Spleen (tissue), 11 donors: Measurements from ENCODE around the gene MAGI3. TPM values are rescaled to one million over a fixed set of nuclear protein-coding genes. Genes with fewer than 3 reads are reported as not detected.
"Not testable (repeated sequence)": the region's sequence is repeated elsewhere in the genome, so short reads cannot be mapped to it uniquely, and the experiment has no call there.

Source experiments
- DNase-seq: peaks from one replicate; pipeline ENCODE4 v3.0.0-alpha.2; 2020
- H3K27ac ChIP-seq, 8 donors: fragments of 200-600 bp; sonication (generic) in 7 of 8; 1 replicate in 4 of 8; 2 replicates in 4 of 8; pipeline versions ENCODE4 v1.5.0 to v1.8.0; 2016 to 2021; ENCODE audit warnings: inconsistent platforms in 4 of 8, mild to moderate bottlenecking in 4 of 8, moderate library complexity in 1 of 8
- H3K27me3 ChIP-seq, 7 donors: fragments of 200-600 bp; sonication (generic) in 6 of 7; replicated peaks in 1 of 7; 1 replicate in 4 of 7; 2 replicates in 3 of 7; pipeline versions ENCODE4 v1.5.0 to v1.8.0; 2016 to 2021; ENCODE audit warnings: inconsistent platforms in 3 of 7, mild to moderate bottlenecking in 1 of 7
- H3K36me3 ChIP-seq, 6 donors: fragments of 200-600 bp; sonication (generic) in 5 of 6; 1 replicate in 4 of 6; 2 replicates in 2 of 6; pipeline versions ENCODE4 v1.5.0 to v1.8.0; 2016 to 2021; ENCODE audit warnings: inconsistent platforms in 2 of 6
- H3K4me1 ChIP-seq, 6 donors: fragments of 200-600 bp; sonication (generic) in 5 of 6; 1 replicate in 3 of 6; 2 replicates in 3 of 6; pipeline versions ENCODE4 v1.5.0 to v1.8.0; 2016 to 2021; ENCODE audit warnings: inconsistent platforms in 3 of 6
- H3K4me3 ChIP-seq, 8 donors: fragments of 200-600 bp; sonication (generic) in 7 of 8; 1 replicate in 4 of 8; 2 replicates in 4 of 8; pipeline versions ENCODE4 v1.5.0 to v1.8.0; 2016 to 2021; ENCODE audit warnings: inconsistent platforms in 4 of 8, mild to moderate bottlenecking in 4 of 8, moderate library complexity in 2 of 8
- H3K9me3 ChIP-seq, 8 donors: fragments of 200-600 bp; sonication (generic) in 7 of 8; 1 replicate in 4 of 8; 2 replicates in 4 of 8; pipeline versions ENCODE4 v1.5.0 to v1.8.0; 2016 to 2021; ENCODE audit warnings: inconsistent platforms in 4 of 8
- CTCF ChIP-seq, 11 experiments: fragments of 200-600 bp in 7 of 11; fragments of 450-650 bp in 4 of 11; sonication (generic) in 4 of 11; IDR thresholded peaks in 8 of 11; conservative IDR thresholded peaks in 3 of 11; 1 replicate in 7 of 11; 2 replicates in 4 of 11; pipeline versions ENCODE4 v1.4.0 to v1.8.0; 2016 to 2021; ENCODE audit warnings: antibody characterized with exemption in 11 of 11, inconsistent platforms in 4 of 11, mild to moderate bottlenecking in 1 of 11
- POLR2A ChIP-seq, 3 donors: fragments of 450-650 bp; IDR thresholded peaks; one replicate each; pipeline ENCODE4 v1.5.1; 2017; ENCODE audit warnings: antibody characterized with exemption in 3 of 3, mild to moderate bottlenecking in 1 of 3
- POLR2AphosphoS5 ChIP-seq, 3 donors: sonication (generic); formaldehyde crosslinking; IDR thresholded peaks; one replicate each; pipeline ENCODE4 v1.5.1; 2017; ENCODE audit warnings: antibody characterized with exemption in 3 of 3
- WGBS, 5 donors: extraction: QIAGEN DNeasy Blood & Tissue Kit in 3 of 5; methylation state at CpG; one replicate each; pipeline versions ENCODE4 v1.1.5 to v1.1.7; 2013 to 2018; 5-methylcytosine and 5-hydroxymethylcytosine counted together
- intact Hi-C: fragments of 100-400 bp; cut with DNase I; formaldehyde crosslinking; loops from one replicate; pipeline ENCODE4 v1.15.0; 2023; ENCODE audit warnings: low total_unique reads
- polyA plus RNA-seq, 3 donors: library from polyadenylated mRNA; stranded (reverse); fragments of 200-250 nt; gene quantifications; one replicate each; pipeline ENCODE4 v1.2.1, GENCODE V29; 2013
- total RNA-seq, 7 donors: library from RNA; depleted of rRNA in 3 of 7; stranded (reverse); fragments of >200 nt in 3 of 7; fragmentation: NEBNext Ultra II Directional in 4 of 7; extraction: Animal tissue kit (Norgen Biotek cat#: 25700) in 4 of 7; gene quantifications; one replicate each; pipeline versions ENCODE4 v1.1.0 to v1.2.1, GENCODE V29; 2016 to 2021
- donor health status: healthy with polysubstance abuse.
- donor health status: DM: no; HTN: no; CAD: no; lungs with moderate emphysema.
- donor health status: DM: no; HTN: no; CAD: no.
- donor health status: Bipolar disorder and iron deficiency.
- donor health status: healthy.
- donor health status: DM: no; HTN: no; CAD: no.
- donor health status: DM: yes; HTN: yes; CAD: no.

The MAGI3 gene
- total and polyA plus RNA-seq, 10 donors = 0.74 to 16.3 (median 9.9) TPM

- Histone ChIP-seq H3K27me3 (no peaks in the 10 kb centered on the region), H3K9me3 (peaks cover 3 to 79% (median 53%) of the 10 kb centered on the region in 8 donors), H3K4me1 (no peaks in the 10 kb centered on the region), H3K36me3 (no peaks in the 10 kb centered on the region), H3K27ac (no peak overlapping the region), H3K4me3 (no peak overlapping the region)
- TF ChIP-seq POLR2AphosphoS5 (IDR thresholded peaks at IDR 0.05) (no peak), POLR2A (IDR thresholded peaks at IDR 0.05) (no peak), CTCF (IDR thresholded peaks at IDR 0.05 in 8 of 11, conservative IDR thresholded peaks at IDR 0.05 in 3 of 11) (no peak)
- DNase-seq = no peak
- intact Hi-C loops = no loop called here
- 60 to 94% (median 87%) methylated on average over 3 of the region's 3 CpGs for WGBS, 5 donors
These were observed 103.2 kb downstream of the MAGI3 start for GRCh38 chr1:113493533-113493932.

GRCh38 chr1:113505357-113505756 is 115.0 kb downstream of the MAGI3 start:
- Histone ChIP-seq H3K36me3 (no peaks in the 10 kb centered on the region), H3K27me3 (no peaks in the 10 kb centered on the region), H3K9me3 (peaks cover 0 to 6% (median under 1%) of the 10 kb centered on the region in 8 donors), H3K4me3 (no peak overlapping the region), H3K4me1 (no peaks in the 10 kb centered on the region), H3K27ac (no peak overlapping the region)
- WGBS, 5 donors = 89 to 96% (median 93%) methylated on average over 1 of the region's 1 CpG
- no peak for DNase-seq
- intact Hi-C loops = no loop called here
- TF ChIP-seq POLR2A (IDR thresholded peaks at IDR 0.05) (no peak), CTCF (IDR thresholded peaks at IDR 0.05 in 8 of 11, conservative IDR thresholded peaks at IDR 0.05 in 3 of 11) (no peak), POLR2AphosphoS5 (IDR thresholded peaks at IDR 0.05) (no peak)

GRCh38 chr1:113507552-113508214 is 117.4 kb downstream of the MAGI3 start:
- no peak for TF ChIP-seq POLR2AphosphoS5 (IDR thresholded peaks at IDR 0.05)
- no peak for TF ChIP-seq CTCF (IDR thresholded peaks at IDR 0.05 in 8 of 11, conservative IDR thresholded peaks at IDR 0.05 in 3 of 11)
- no peak for TF ChIP-seq POLR2A (IDR thresholded peaks at IDR 0.05)
- intact Hi-C loops = no loop called here
- H3K9me3 ChIP-seq = peaks cover 0 to 27% (median 21%) of the 10 kb centered on the region in 8 donors
- H3K4me1 ChIP-seq = no peaks in the 10 kb centered on the region
- H3K27ac ChIP-seq = no peak overlapping the region
- no peak for DNase-seq
- no peak overlapping the region for H3K4me3 ChIP-seq
- H3K27me3 ChIP-seq = no peaks in the 10 kb centered on the region
- H3K36me3 ChIP-seq = no peaks in the 10 kb centered on the region

GRCh38 chr1:113508364-113509164 is 118.2 kb downstream of the MAGI3 start:
- WGBS, 5 donors = 70 to 81% (median 73%) methylated on average over 2 of the region's 2 CpGs
- no peak for TF ChIP-seq CTCF (IDR thresholded peaks at IDR 0.05 in 8 of 11, conservative IDR thresholded peaks at IDR 0.05 in 3 of 11)
- TF ChIP-seq POLR2AphosphoS5 (IDR thresholded peaks at IDR 0.05) = no peak
- TF ChIP-seq POLR2A (IDR thresholded peaks at IDR 0.05) = no peak

GRCh38 chr1:113509766-113510165 is 119.5 kb downstream of the MAGI3 start:
- H3K36me3 ChIP-seq, DNase-seq, H3K27me3 ChIP-seq, H3K4me1 ChIP-seq, H3K4me3 ChIP-seq, intact Hi-C loops, H3K27ac ChIP-seq: not testable (repeated sequence)
- peaks cover 0 to 27% (median 23%) of the 10 kb centered on the region in 8 donors for H3K9me3 ChIP-seq
- 91 to 96% (median 93%) methylated on average over 6 to 10 of the region's 12 CpGs for WGBS, 5 donors

More at GRCh38 chr1:113508364-113509164, 118.2 kb downstream of the MAGI3 start:
- intact Hi-C loops = no loop called here
- H3K4me3 ChIP-seq = no peak overlapping the region
- H3K27ac ChIP-seq = no peak overlapping the region
- H3K27me3 ChIP-seq = no peaks in the 10 kb centered on the region
- no peaks in the 10 kb centered on the region for H3K36me3 ChIP-seq
- H3K4me1 ChIP-seq = no peaks in the 10 kb centered on the region
- peaks cover 0 to 27% (median 23%) of the 10 kb centered on the region in 8 donors for H3K9me3 ChIP-seq
- DNase-seq = no peak
